ENCODE results near the gene SLC16A4. TPM values are rescaled to one million over a fixed set of nuclear protein-coding genes. Genes with fewer than 3 reads are reported as not detected.
A peak's percentile ranks its signal among the peaks of the same experiment; 100 is the strongest.

Gene SLC16A4
- total and polyA plus RNA-seq, 12 donors = 1.3 to 3.5 (median 2.4) TPM

DNA sequence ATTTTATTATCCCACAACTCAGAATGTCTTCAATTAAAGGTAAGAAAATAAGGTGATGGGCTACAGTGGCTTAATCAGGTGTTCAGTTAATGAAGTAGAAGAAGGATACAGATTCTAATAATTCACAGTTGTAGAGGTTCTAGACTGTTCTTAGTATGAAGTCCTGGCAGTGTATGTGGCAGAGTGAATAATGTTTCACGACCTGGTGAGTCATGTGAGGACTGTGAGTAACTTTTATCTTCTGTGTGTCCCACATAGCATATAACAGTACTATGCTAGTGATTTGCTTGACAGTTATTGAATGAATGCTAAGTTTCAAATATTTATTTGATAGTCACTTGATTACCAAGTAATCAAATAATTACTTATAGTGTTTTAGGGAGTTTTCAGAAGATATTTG lies 20.0 kb downstream of the SLC16A4 start:
- H3K9me3 ChIP-seq = no peaks in the 10 kb centered on the region
- intact Hi-C loops (cut with DNase I) = no loop called here
- H3K27ac ChIP-seq = no peak overlapping the region
- peaks cover 0 to 8% (median 0%) of the 10 kb centered on the region in 9 donors for H3K4me1 ChIP-seq
- TF ChIP-seq, protein P1, sequence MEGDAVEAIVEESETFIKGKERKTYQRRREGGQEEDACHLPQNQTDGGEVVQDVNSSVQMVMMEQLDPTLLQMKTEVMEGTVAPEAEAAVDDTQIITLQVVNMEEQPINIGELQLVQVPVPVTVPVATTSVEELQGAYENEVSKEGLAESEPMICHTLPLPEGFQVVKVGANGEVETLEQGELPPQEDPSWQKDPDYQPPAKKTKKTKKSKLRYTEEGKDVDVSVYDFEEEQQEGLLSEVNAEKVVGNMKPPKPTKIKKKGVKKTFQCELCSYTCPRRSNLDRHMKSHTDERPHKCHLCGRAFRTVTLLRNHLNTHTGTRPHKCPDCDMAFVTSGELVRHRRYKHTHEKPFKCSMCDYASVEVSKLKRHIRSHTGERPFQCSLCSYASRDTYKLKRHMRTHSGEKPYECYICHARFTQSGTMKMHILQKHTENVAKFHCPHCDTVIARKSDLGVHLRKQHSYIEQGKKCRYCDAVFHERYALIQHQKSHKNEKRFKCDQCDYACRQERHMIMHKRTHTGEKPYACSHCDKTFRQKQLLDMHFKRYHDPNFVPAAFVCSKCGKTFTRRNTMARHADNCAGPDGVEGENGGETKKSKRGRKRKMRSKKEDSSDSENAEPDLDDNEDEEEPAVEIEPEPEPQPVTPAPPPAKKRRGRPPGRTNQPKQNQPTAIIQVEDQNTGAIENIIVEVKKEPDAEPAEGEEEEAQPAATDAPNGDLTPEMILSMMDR (IDR thresholded peaks at IDR 0.05) = no peak
- DNase-seq (no peak), ATAC-seq (peak in 3 of 8 donors; percentile 50 to 78 (median 74))
- WGBS, 2 donors = 22 to 36% methylated on average over 1 of the region's 1 CpG
- peaks cover 0 to 94% (median 23%) of the 10 kb centered on the region in 9 donors for H3K36me3 ChIP-seq
- H3K27me3 ChIP-seq = no peaks in the 10 kb centered on the region
- H3K4me3 ChIP-seq = no peak overlapping the region

DNA sequence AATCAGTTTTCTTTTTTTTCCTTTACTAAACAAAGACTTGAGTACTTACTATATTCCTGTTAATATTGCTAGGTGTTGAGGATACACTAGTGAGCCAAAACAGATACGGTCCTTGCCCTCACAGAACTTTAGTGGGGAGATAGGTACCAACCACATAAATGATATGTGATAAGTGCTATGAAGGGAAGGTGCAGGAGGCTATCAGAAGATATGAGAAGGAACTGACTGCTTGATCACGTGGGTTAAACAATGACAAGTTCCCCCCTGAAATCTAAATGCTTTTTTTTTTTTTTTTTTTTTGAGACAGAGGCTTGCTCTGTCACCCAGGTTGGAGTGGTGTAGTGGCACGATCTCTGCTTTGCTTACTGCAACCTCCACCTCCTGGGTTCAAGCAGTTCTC lies 26.6 kb downstream of the SLC16A4 start:
- H3K4me3 ChIP-seq = no peak overlapping the region
- no peaks in the 10 kb centered on the region for H3K4me1 ChIP-seq
- no peaks in the 10 kb centered on the region for H3K9me3 ChIP-seq
- TF ChIP-seq, protein P1 (IDR thresholded peaks at IDR 0.05) = no peak
- H3K27ac ChIP-seq = no peak overlapping the region
- intact Hi-C loops (cut with DNase I) = no loop called here
- WGBS, 2 donors = 86 to 87% methylated on average over 3 of the region's 3 CpGs
- H3K27me3 ChIP-seq = no peaks in the 10 kb centered on the region
- ATAC-seq = no peak
- H3K36me3 ChIP-seq = peaks cover 0 to 89% (median 20%) of the 10 kb centered on the region in 9 donors
- DNase-seq = no peak

DNA sequence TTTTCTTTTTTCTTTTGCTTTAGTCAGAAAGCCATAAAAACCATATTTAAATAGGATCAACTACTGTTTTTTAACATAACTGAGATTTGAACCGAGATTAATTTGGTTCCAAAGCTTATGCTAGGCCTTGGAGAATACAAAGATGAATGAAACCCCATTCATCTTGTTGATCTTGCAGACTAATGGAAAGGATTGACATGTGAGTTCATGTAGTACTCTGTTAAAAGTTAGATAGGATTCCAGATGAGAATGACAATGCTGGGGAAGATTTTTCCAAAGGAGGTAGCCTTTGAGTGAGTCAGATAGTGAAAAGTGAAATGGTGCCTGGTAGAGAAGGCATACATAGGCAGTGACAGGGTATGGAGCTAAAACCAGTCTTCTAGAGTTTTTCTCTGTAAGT lies 29.0 kb downstream of the SLC16A4 start:
- Histone ChIP-seq H3K4me1 (peaks cover 0 to 10% (median under 1%) of the 10 kb centered on the region in 9 donors), H3K4me3 (no peak overlapping the region), H3K27ac (no peak overlapping the region), H3K36me3 (peaks cover 0 to 80% (median 20%) of the 10 kb centered on the region in 9 donors), H3K9me3 (no peaks in the 10 kb centered on the region), H3K27me3 (no peaks in the 10 kb centered on the region)
- 90 to 95% methylated on average over 1 of the region's 1 CpG for WGBS, 2 donors
- ATAC-seq (no peak), DNase-seq (no peak)
- intact Hi-C loops (cut with DNase I) = no loop called here
- TF ChIP-seq, protein P1 (IDR thresholded peaks at IDR 0.05) = no peak

DNA sequence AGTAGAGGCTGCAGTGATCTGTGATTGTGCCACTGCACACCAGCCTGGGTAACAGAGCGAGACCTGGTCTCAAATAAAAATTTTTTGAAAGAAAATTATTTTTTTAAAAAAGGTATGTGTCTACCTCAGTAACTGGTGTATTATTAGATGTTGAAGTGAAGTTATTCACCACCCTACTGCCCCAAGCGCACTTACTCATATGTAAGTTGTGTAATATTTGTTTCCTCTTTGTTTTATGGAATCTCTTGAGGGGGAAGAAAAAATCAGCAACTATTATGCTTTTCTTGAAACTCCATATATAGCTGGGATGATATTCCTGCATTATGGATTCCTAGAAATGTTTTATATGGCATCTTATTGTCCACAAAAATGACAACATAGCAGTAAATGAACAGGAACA lies 30.4 kb downstream of the SLC16A4 start:
- no peak overlapping the region for H3K27ac ChIP-seq
- no peak for ATAC-seq
- no peaks in the 10 kb centered on the region for H3K9me3 ChIP-seq
- DNase-seq = no peak
- intact Hi-C loops (cut with DNase I) = no loop called here
- TF ChIP-seq, protein P1 (IDR thresholded peaks at IDR 0.05) = no peak
- H3K4me1 ChIP-seq = peaks cover 0 to 13% (median 7%) of the 10 kb centered on the region in 9 donors
- H3K27me3 ChIP-seq = no peaks in the 10 kb centered on the region
- peaks cover 0 to 80% (median 13%) of the 10 kb centered on the region in 9 donors for H3K36me3 ChIP-seq
- H3K4me3 ChIP-seq = no peak overlapping the region
- 94 to 95% methylated on average over 2 of the region's 2 CpGs for WGBS, 2 donors
